NOMO-1 treated with dmso at 0.1 percent for 144 hours (cell line): ENCODE data around the gene GUCY2F.

Experiments used
- DNase-seq: peaks from one replicate; lab custom pipeline; 2025; ENCODE audit not compliant: unreplicated experiment; lab: John Stamatoyannopoulos, UW

The GUCY2F gene

GRCh38 chrX:109344678-109345077 lies 137.2 kb downstream of the GUCY2F start:
- DNase-seq, result no peak

- DNase-seq, result no peak
Observed at GRCh38 chrX:109344101-109344500, 137.8 kb downstream of the GUCY2F start.

- no peak for DNase-seq
Observed at GRCh38 chrX:109343671-109344070, 138.2 kb downstream of the GUCY2F start.

GRCh38 chrX:109336141-109336540 lies 145.7 kb downstream of the GUCY2F start:
- DNase-seq, result no peak

- no peak for DNase-seq
Observed at GRCh38 chrX:109327251-109327650, 154.6 kb downstream of the GUCY2F start.
